ENCODE measurements around the gene XKR7. TPM values are rescaled to one million over a fixed set of nuclear protein-coding genes. Genes with fewer than 3 reads are reported as not detected.
A peak's percentile ranks its signal among the peaks of the same experiment; 100 is the strongest.

Gene XKR7
- total and polyA plus RNA-seq, 2 donors (not counting 3 experiments of a cell fraction or from before 2014, with no cell fraction given), result 0.04 TPM; not detected in 1

- no peak for TF ChIP-seq MAX (IDR thresholded peaks at IDR 0.05; ENCODE audit: insufficient read depth, insufficient read length)
- TF ChIP-seq FOS (IDR thresholded peaks at IDR 0.05; ENCODE audit: borderline replicate concordance, insufficient read depth, low read length), result no peak
- TF ChIP-seq GATA2 (IDR thresholded peaks at IDR 0.05; ENCODE audit: insufficient read depth, insufficient read length, low read depth, low read length), result no peak
- TF ChIP-seq POLR2AphosphoS5 (IDR thresholded peaks at IDR 0.05; ENCODE audit: insufficient read depth, low read depth, low read length), result no peak
- no peak for TF ChIP-seq CTCF (IDR thresholded peaks at IDR 0.05; ENCODE audit: extremely low read depth in 1 of 2, insufficient read depth in 1 of 2, low read depth in 1 of 2, low read length in 2 of 2)
- no peak for TF ChIP-seq JUN (IDR thresholded peaks at IDR 0.05; ENCODE audit: borderline replicate concordance, insufficient read depth, insufficient read length, low read depth)
- TF ChIP-seq POLR2A (IDR thresholded peaks at IDR 0.05; ENCODE audit: low read depth, low read length), result no peak
- no peak for TF ChIP-seq MYC (IDR thresholded peaks at IDR 0.05; ENCODE audit: low read depth, low read length)
- TF ChIP-seq EZH2 (IDR thresholded peaks at IDR 0.05; ENCODE audit: borderline replicate concordance, low read depth, low read length, severe bottlenecking), result no peak
- H3K36me3 ChIP-seq (ENCODE audit: control insufficient read depth in 2 of 2, extremely low read depth in 1 of 2, insufficient read depth in 2 of 2, low read length in 2 of 2), result no peaks in the 10 kb centered on the region
- H4K20me1 ChIP-seq (replicated peaks; ENCODE audit: control insufficient read depth, extremely low read depth, insufficient read depth, low read length), result no peaks in the 10 kb centered on the region
- H3K4me3 ChIP-seq (replicated peaks in 1 of 3; ENCODE audit: insufficient read depth in 1 of 3, low read depth in 1 of 3, low read length in 3 of 3), result peak overlapping the region in 1 of 3 experiments; percentile 64
- no peak overlapping the region for H3K9ac ChIP-seq (replicated peaks; ENCODE audit: extremely low read depth, insufficient read depth, low read length)
- H3K9me1 ChIP-seq (replicated peaks; ENCODE audit: control insufficient read depth, extremely low read depth, insufficient read depth, low read length), result no peaks in the 10 kb centered on the region
- H3K27ac ChIP-seq (ENCODE audit: insufficient read depth, low read depth, low read length), result no peak overlapping the region
- TSS peak; percentile 9 for BruUV-seq (replicated peaks)
- intact Hi-C loops (cut with micrococcal nuclease), result no loop called here
- no peak overlapping the region for H2AFZ ChIP-seq (ENCODE audit: low read depth, low read length)
- ChIA-PET CTCF (interaction anchor here (0.6 to 4.6 kb wide), 11 partner anchors 10 to 173 kb away, joined by 3 to 36 read pairs (median 3); partner anchors contain the start of gene PDRG1), POLR2A (interaction anchor here (1.1 kb wide), 1 partner anchor 12 kb away, joined by 3 read pairs; no protein-coding TSS in a partner anchor)
- H3K4me1 ChIP-seq (ENCODE audit: control insufficient read depth, extremely low read depth, insufficient read depth, low read length), result peaks cover 6% of the 10 kb centered on the region
- no peaks in the 10 kb centered on the region for H3K27me3 ChIP-seq (ENCODE audit: control insufficient read depth in 2 of 2, insufficient read depth in 2 of 2, low read length in 2 of 2)
- no peaks in the 10 kb centered on the region for H3K9me3 ChIP-seq (replicated peaks; ENCODE audit: control insufficient read depth, insufficient read depth, low read length)
- H3K79me2 ChIP-seq (ENCODE audit: control insufficient read depth, insufficient read depth, low read length), result no peaks in the 10 kb centered on the region
- FAIRE-seq (no peak), DNase-seq (ENCODE audit: low read depth, low spot score) (no peak)
- H3K4me2 ChIP-seq (ENCODE audit: insufficient read depth, low read length), result peak overlapping the region; percentile 38
- dilution Hi-C loops (cut with MboI; ENCODE audit: extremely low pct_ligation_motif_present, low sequenced_read_pairs), result no loop called here
Observed at GRCh38 chr20:32019563-32020463, 51.9 kb downstream of the XKR7 start.
